ENCODE results near the gene APBB1. TPM values are rescaled to one million over a fixed set of nuclear protein-coding genes. Genes with fewer than 3 reads are reported as not detected.

Gene APBB1
- total and polyA plus RNA-seq, 2 of the 4 experiments (the other 2 are of a cell fraction) = 39.4 to 44.1 TPM

GRCh38 chr11:6389905-6390717 lies 28.8 kb downstream of the APBB1 start, which contains the start of gene SMPD1 (continued):
- TF ChIP-seq CTCF (conservative IDR thresholded peaks at IDR 0.05; ENCODE audit: low read depth, low read length) = no peak

GRCh38 chr11:6388748-6389147 lies 30.1 kb downstream of the APBB1 start:
- in situ Hi-C loops (cut with MboI; ENCODE audit: low sequenced_read_pairs) (loop anchor here (10.0 kb wide), 1 partner anchor 296 kb away; the partner anchor contains the start of gene MRPL17), dilution Hi-C loops (cut with HindIII; ENCODE audit: low sequenced_read_pairs, unreplicated experiment) (no loop called here), intact Hi-C loops (cut with micrococcal nuclease) (no loop called here)
- Histone ChIP-seq H3K79me1 (ENCODE audit: low read depth in 1 of 2, low read length in 2 of 2) (peaks cover 5 to 25% of the 10 kb centered on the region in 2 experiments; a peak in 2 of 4 replicates), H2AFZ (replicated peaks; ENCODE audit: low read length, poor library complexity) (no peak overlapping the region), H3K4me3 (ENCODE audit: insufficient read depth, low read depth, low read length) (no peak overlapping the region), H3K9me3 (ENCODE audit: control insufficient read depth, insufficient read depth, low read length) (no peaks in the 10 kb centered on the region), H3K14ac (replicated peaks; ENCODE audit: low read depth, low read length) (0 out of 2 replicates have a peak overlapping the region, but pooled peaks have one; percentile 57), H2AK5ac (ENCODE audit: low read depth, low read length) (no peak overlapping the region), H3K27me3 (ENCODE audit: control insufficient read depth, insufficient read depth, low read length) (no peaks in the 10 kb centered on the region), H4K8ac (ENCODE audit: low read depth in 2 of 2, low read length in 2 of 2) (no peak overlapping the region), H2BK15ac (ENCODE audit: low read depth, low read length) (no peak overlapping the region), H3K18ac (ENCODE audit: low read depth, low read length) (no peak overlapping the region), H2BK120ac (ENCODE audit: low read depth, low read length) (peak overlapping the region; percentile 33; the same call in 1 of the 2 replicates), H2BK20ac (ENCODE audit: low read depth, low read length) (no peak overlapping the region), H3K4ac (ENCODE audit: low read depth, low read length) (no peak overlapping the region), H3K27ac (ENCODE audit: insufficient read depth, low read length) (no peak overlapping the region), H4K20me1 (ENCODE audit: insufficient read depth, low read length) (no peaks in the 10 kb centered on the region), H3K23ac (ENCODE audit: low read depth, low read length) (no peak overlapping the region), H3K36me3 (ENCODE audit: control insufficient read depth, insufficient read depth, low read length) (peaks cover 3% of the 10 kb centered on the region; the same call in 1 of the 2 replicates), H3K9me1 (ENCODE audit: insufficient read depth, low read length) (peaks cover 14% of the 10 kb centered on the region), H2BK5ac (ENCODE audit: low read depth, low read length, poor library complexity, severe bottlenecking) (no peak overlapping the region), H4K91ac (ENCODE audit: insufficient read depth, low read depth, low read length) (no peak overlapping the region), H3K4me2 (ENCODE audit: low read depth, low read length) (no peak overlapping the region), H3K4me1 (ENCODE audit: control insufficient read depth, insufficient read depth, low read length) (peaks cover 6% of the 10 kb centered on the region), H3K9ac (ENCODE audit: low read depth, low read length) (no peak overlapping the region), H4K5ac (ENCODE audit: low read depth, low read length) (no peak overlapping the region), H2AK9ac (replicated peaks; ENCODE audit: low read depth, low read length, poor library complexity) (no peak overlapping the region), H3K56ac (ENCODE audit: extremely low read depth, insufficient read depth, low read length) (no peak overlapping the region)
- WGBS, 2 experiments (ENCODE audit: extremely low coverage in 2 of 2, insufficient read length in 1 of 2) = 100% methylated on average over 1 of the region's 1 CpG; no CpG with 5 or more reads in 1 of the 2 experiments
- ChIA-PET POLR2A (ENCODE audit: unreplicated experiment) (no interaction called here), CTCF (interaction anchor here (1.0 to 4.2 kb wide), 4 partner anchors 10 to 225 kb away, joined by 3 to 16 read pairs (median 10); no protein-coding TSS in a partner anchor)
- ATAC-seq (ENCODE audit: low read depth) = no peak
- no peak for DNase-seq
- BruUV-seq (replicated peaks) = no TSS peak
- TF ChIP-seq RFX5 (IDR thresholded peaks at IDR 0.05; ENCODE audit: low read depth, low read length) (no peak), MAZ (IDR thresholded peaks at IDR 0.05; ENCODE audit: borderline replicate concordance, low read depth, low read length) (no peak), CHD1 (IDR thresholded peaks at IDR 0.05; ENCODE audit: low read depth, low read length) (no peak), RCOR1 (IDR thresholded peaks at IDR 0.05; ENCODE audit: insufficient replicate concordance, low read length) (no peak), ELK1 (IDR thresholded peaks at IDR 0.05; ENCODE audit: borderline replicate concordance, low read depth, low read length) (no peak), FOS (IDR thresholded peaks at IDR 0.05; ENCODE audit: low read depth, low read length) (no peak), CTCF (conservative IDR thresholded peaks at IDR 0.05; ENCODE audit: low read depth, low read length) (no peak), MAFK (IDR thresholded peaks at IDR 0.05; ENCODE audit: low read depth, low read length) (no peak)
